Liver (tissue), 3 donors: Measurements from ENCODE around the gene GALNT9.

Experiments used
- ATF3 ChIP-seq: IDR thresholded peaks from 2 replicates; pipeline ENCODE4 v1.6.1; 2016; ENCODE audit warnings: antibody characterized with exemption
- CTCF ChIP-seq: fragments of 150-350 bp; IDR thresholded peaks from 2 replicates; pipeline ENCODE4 v1.5.1; 2017; ENCODE audit warnings: improper control_type of control experiment, low read depth, low read length; ENCODE audit not compliant: missing input control
- EGR1 ChIP-seq, 2 donors: IDR thresholded peaks; 2 replicates each; pipeline ENCODE4 v1.6.1; 2016 to 2018; ENCODE audit warnings: antibody characterized with exemption in 2 of 2, low read depth in 2 of 2
- JUND ChIP-seq, 2 donors: IDR thresholded peaks; 2 replicates each; pipeline ENCODE4 v1.6.1; 2016; ENCODE audit warnings: antibody characterized with exemption in 2 of 2
- MAX ChIP-seq: IDR thresholded peaks from 2 replicates; pipeline ENCODE4 v1.6.1; 2016; ENCODE audit warnings: antibody characterized with exemption
- NR2F2 ChIP-seq: IDR thresholded peaks from 2 replicates; pipeline ENCODE4 v1.6.1; 2016; ENCODE audit warnings: antibody characterized with exemption
- RAD21 ChIP-seq, 2 donors: IDR thresholded peaks; 2 replicates each; pipeline ENCODE4 v1.6.1; 2016; ENCODE audit warnings: antibody characterized with exemption in 2 of 2, mild to moderate bottlenecking in 2 of 2
- REST ChIP-seq: IDR thresholded peaks from 2 replicates; pipeline ENCODE4 v1.6.1; 2016; ENCODE audit warnings: antibody characterized with exemption, mild to moderate bottlenecking
- SP1 ChIP-seq: IDR thresholded peaks from 2 replicates; pipeline ENCODE4 v1.6.1; 2018; ENCODE audit warnings: antibody characterized with exemption, mild to moderate bottlenecking
- ZBTB33 ChIP-seq: IDR thresholded peaks from 2 replicates; pipeline ENCODE4 v1.6.1; 2016; ENCODE audit warnings: antibody characterized with exemption
- donor health status: healthy.
- donor health status: healthy.

GRCh38 chr12:132375747-132376463 lies 46.5 kb upstream of the GALNT9 start:
- TF ChIP-seq CTCF, result no peak
- TF ChIP-seq MAX, result no peak
- TF ChIP-seq REST, result no peak
- TF ChIP-seq ATF3, result no peak
- TF ChIP-seq RAD21 (IDR thresholded peaks at IDR 0.05), result no peak
- TF ChIP-seq NR2F2, result no peak
- no peak for TF ChIP-seq ZBTB33
- TF ChIP-seq JUND (IDR thresholded peaks at IDR 0.05), result no peak
- no peak for TF ChIP-seq EGR1 (IDR thresholded peaks at IDR 0.05; ENCODE audit: low read depth in 2 of 2)
- TF ChIP-seq SP1, result no peak
